GM12874 (cell line): ENCODE data around the gene ATP1A3.

Source experiments
- CTCF ChIP-seq: IDR thresholded peaks from 2 replicates; pipeline ENCODE4 v1.5.1; 2011; ENCODE audit warnings: low read depth, mild to moderate bottlenecking, control low read depth, low read length, moderate library complexity; ENCODE audit not compliant: insufficient read depth

Gene ATP1A3

DNA sequence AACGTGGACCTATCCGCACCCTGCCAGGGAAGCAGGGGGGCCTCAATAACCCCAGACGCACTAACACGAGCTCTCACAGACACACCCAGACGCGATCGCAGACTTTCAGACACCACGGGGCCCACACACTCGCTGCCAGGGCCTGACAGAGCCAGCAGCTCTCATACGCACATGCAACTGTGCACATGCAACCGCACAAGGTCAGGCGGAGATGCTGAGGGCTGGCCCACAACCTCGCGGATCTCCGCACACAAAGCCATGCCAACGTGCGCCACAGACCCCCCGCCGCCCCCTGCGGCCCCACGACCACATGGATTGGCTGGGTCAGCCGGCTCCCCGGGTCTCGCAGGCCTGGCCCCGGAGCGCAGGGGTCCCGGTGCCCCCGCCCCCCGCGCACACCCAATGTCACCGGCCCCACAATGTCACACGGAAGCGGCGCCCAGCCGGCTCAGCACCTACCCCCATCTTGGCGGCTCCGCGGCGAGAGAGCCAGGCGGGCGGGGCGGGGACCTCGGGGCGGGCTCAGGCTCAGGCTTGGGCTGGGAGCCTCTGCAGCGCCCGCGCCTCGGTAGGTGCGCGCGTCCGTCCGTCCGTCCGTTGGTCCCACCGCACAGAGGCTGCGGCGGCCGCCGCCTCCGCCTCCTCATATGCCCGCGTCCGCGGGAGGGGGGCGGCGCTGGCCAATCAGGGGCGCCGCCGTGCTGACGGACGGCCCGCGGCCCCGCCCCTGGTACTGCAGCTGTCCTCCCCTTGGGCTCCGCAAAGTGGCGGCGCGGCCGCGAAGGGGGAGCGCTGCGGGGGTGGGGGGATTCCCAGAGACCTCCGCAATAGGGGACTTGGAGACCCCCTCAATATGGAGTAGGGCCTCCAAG is at the start of gene ATP1A3:
Gene ATP1A3 (minus strand): TSS at position 619 of the 872 bp plus-strand sequence. CDS start 154 bp downstream, at position 465.
- TF ChIP-seq CTCF, result no peak

DNA sequence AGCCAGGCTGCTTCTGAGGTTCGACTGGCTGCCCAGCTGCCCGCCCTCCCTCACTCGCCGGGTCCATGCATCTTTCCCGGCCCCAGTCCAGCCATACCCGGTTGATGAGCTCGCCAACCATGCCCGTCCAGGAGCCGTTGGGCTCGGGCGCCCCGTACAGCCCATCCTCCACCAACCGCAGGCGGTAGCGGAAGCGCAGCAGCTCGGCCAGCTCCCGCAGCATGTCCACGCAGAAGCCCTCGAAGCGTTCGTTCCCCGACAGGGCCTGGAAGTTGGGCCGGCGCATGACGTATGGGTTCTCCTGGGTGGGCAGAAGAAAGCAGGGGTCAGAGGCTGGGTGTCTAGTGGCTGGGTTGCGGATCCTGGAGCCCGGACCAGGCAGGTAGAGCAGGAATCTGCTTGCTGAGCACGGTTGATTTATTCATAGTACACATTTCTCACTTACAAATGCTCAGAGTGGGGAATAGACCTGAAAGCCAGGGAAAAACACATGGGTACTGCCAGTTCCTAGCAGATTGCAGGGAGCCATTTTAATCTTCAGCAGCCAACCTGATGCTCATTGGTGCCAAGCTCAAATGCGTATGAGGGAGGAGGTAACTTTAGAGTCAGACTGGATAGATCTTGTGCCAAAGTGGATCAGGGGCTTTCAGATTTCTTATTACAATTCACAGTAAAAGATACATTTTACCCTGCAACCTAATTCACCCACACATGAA is 48.6 kb upstream of the ATP1A3 start:
- no peak for TF ChIP-seq CTCF

DNA sequence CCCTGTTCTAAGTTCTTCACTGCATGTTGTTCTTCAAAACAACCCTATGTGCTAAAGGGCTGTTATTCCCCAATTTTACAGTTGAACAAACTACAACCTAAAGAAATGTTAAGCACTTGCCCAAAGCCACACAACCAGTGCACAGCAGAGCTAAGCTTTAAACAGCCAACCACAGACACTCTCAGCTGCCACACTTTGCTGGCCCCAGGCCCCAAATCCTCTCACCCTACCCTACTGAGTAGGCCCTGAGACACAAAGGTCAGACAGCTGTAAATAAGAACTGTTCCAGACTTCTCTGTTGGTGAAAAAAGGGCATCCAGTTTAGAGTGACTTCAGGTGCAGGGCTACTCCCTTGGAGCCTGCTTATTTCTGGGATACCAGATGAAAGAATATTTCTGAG is 46.0 kb upstream of the ATP1A3 start:
- no peak for TF ChIP-seq CTCF

GRCh38 chr19:42038666-42039065 is 44.6 kb upstream of the ATP1A3 start:
- TF ChIP-seq CTCF, result no peak

DNA sequence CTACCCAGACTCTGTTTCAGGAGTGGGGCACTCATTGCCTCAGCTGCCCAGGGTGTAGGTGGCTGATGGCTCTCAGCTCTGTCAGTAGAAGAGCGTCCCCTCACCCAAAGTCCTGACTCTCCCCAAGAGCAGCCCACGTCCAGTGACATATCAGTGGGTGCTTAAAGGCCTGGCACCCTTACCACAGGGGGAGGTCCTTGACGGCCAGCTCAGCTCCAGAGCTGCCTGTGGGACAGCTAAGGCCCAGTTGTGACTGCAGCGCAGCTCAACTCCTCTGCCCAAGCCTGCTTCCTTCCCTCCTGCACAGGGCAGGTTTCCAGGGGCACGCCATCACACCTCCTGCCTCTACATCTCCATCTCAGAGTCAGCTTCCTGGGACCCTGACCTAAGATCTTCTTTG is 43.6 kb upstream of the ATP1A3 start:
- TF ChIP-seq CTCF, result no peak

DNA sequence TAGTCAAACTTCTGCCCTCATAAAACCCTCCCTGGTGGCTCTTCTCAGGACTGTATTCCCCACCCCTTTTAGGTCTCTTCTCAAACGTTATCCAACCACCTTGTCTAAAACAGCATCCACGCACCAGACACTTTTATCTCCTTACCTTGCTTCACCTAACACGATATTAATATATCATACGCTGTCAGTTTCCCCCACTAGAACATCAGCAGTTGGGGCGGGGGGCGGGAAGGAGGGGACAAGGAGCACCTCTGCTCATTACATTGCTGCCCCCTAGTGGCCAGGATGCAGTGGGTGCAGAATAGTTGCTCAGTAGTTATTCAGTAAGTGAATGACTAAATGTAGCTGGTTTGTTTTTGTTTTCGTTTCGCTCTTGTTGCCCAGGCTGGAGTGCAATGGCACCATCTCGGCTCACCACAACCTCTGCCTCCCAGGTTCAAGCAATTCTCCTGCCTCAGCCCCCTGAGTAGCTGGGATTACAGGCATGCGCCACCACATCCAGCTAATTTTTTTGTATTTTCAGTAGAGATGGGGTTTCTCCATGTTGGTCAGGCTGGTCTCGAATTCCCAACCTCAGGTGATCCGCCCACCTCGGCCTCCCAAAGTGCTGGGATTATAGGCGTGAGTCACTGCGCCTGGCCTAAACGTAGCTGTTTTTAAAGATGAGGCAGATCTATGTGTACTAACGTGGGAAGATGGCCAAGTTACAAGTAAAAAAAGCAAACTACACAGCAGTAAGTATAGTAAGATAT is 40.8 kb upstream of the ATP1A3 start:
- peak; percentile 84 for TF ChIP-seq CTCF

DNA sequence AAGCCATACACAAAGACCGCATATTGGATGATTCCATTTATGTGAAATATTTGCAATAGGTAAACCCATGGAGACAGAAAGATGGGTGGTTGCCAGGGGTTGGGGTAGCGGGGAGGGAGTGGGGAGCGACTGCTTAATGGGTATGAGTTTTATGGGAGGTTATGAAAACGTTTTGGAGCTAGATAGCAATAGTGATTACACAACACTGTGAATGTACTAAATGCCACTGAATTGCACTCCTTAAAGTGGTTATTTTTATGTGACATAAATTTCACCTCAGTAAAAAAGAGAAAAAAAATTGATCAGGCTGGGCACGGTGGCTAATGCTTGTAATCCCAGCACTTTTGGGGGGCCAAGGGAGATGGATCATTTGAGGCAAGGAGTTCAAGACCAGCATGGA is 39.4 kb upstream of the ATP1A3 start:
- no peak for TF ChIP-seq CTCF
